Measurements from ENCODE around the gene GPRIN2. TPM values are rescaled to one million over a fixed set of nuclear protein-coding genes. Genes with fewer than 3 reads are reported as not detected.

Gene GPRIN2
- total RNA-seq, 2 donors from 2014 or later: 0.26 to 0.67 TPM

- H3K27me3 ChIP-seq: no peaks in the 10 kb centered on the region
- no peak for TF ChIP-seq CTCF (IDR thresholded peaks at IDR 0.05)
- no peaks in the 10 kb centered on the region for H3K36me3 ChIP-seq
- no peak overlapping the region for H3K27ac ChIP-seq
- H3K4me1 ChIP-seq: peaks cover 0 to 7% of the 10 kb centered on the region in 2 donors
- no peak overlapping the region for H3K4me3 ChIP-seq
- no peaks in the 10 kb centered on the region for H3K9me3 ChIP-seq
- DNase-seq (ENCODE audit: low spot score): no peak
Measured at GRCh38 chr10:46526682-46527038, 29.8 kb downstream of the GPRIN2 start.

GRCh38 chr10:46525824-46526681, 30.4 kb downstream of the GPRIN2 start:
- H3K27ac ChIP-seq: no peak overlapping the region
- no peaks in the 10 kb centered on the region for H3K9me3 ChIP-seq
- H3K4me3 ChIP-seq: no peak overlapping the region
- no peak for DNase-seq (ENCODE audit: low spot score)
- H3K27me3 ChIP-seq: no peaks in the 10 kb centered on the region
- peaks cover 0 to 7% of the 10 kb centered on the region in 2 donors for H3K4me1 ChIP-seq
- no peak for TF ChIP-seq CTCF (IDR thresholded peaks at IDR 0.05)
- H3K36me3 ChIP-seq: no peaks in the 10 kb centered on the region

- Histone ChIP-seq H3K4me1 (peaks cover 0 to 7% of the 10 kb centered on the region in 2 donors), H3K4me3 (no peak overlapping the region), H3K9me3 (no peaks in the 10 kb centered on the region), H3K27ac (no peak overlapping the region), H3K27me3 (no peaks in the 10 kb centered on the region), H3K36me3 (no peaks in the 10 kb centered on the region)
- DNase-seq (ENCODE audit: low spot score): no peak
- TF ChIP-seq CTCF (IDR thresholded peaks at IDR 0.05): no peak
Measured at GRCh38 chr10:46525177-46525823, 31.2 kb downstream of the GPRIN2 start.

- no peak for TF ChIP-seq CTCF (IDR thresholded peaks at IDR 0.05)
- peaks cover 0 to 7% of the 10 kb centered on the region in 2 donors for H3K4me1 ChIP-seq
- no peaks in the 10 kb centered on the region for H3K27me3 ChIP-seq
- H3K27ac ChIP-seq: no peak overlapping the region
- H3K36me3 ChIP-seq: no peaks in the 10 kb centered on the region
- no peak for DNase-seq (ENCODE audit: low spot score)
- no peaks in the 10 kb centered on the region for H3K9me3 ChIP-seq
- no peak overlapping the region for H3K4me3 ChIP-seq
Measured at GRCh38 chr10:46524472-46525176, 31.8 kb downstream of the GPRIN2 start.

- Histone ChIP-seq H3K4me1 (peaks cover 0 to 7% of the 10 kb centered on the region in 2 donors), H3K36me3 (no peaks in the 10 kb centered on the region), H3K27me3 (no peaks in the 10 kb centered on the region), H3K27ac (no peak overlapping the region), H3K9me3 (no peaks in the 10 kb centered on the region), H3K4me3 (no peak overlapping the region)
- no peak for TF ChIP-seq CTCF (IDR thresholded peaks at IDR 0.05)
- no peak for DNase-seq (ENCODE audit: low spot score)
Measured at GRCh38 chr10:46523962-46524471, 32.4 kb downstream of the GPRIN2 start.

Measured in right atrium auricular region (tissue), 2 donors.